Stimulated activated CD4-positive, alpha-beta T cell treated with anti-CD3 and anti-CD28 coated beads, Interleukin-2, amount 100 ng/mL, for 24 hours (primary cell): ENCODE data around the gene DMRTC2.

Source experiments
- DNase-seq, 2 donors: peaks; one replicate each; pipeline ENCODE4 v3.0.0-alpha.2; 2020

Gene DMRTC2

GRCh38 chr19:41892173-41892902 lies 47.5 kb downstream of the DMRTC2 start:
- no peak for DNase-seq

GRCh38 chr19:41893899-41894298 lies 49.1 kb downstream of the DMRTC2 start:
- no peak for DNase-seq

GRCh38 chr19:41894350-41894749 lies 49.5 kb downstream of the DMRTC2 start:
- DNase-seq, result no peak

GRCh38 chr19:41895745-41896580 lies 51.1 kb downstream of the DMRTC2 start:
- no peak for DNase-seq

GRCh38 chr19:41896581-41896942 lies 51.7 kb downstream of the DMRTC2 start:
- no peak for DNase-seq

- no peak for DNase-seq
These were observed 52.3 kb downstream of the DMRTC2 start for GRCh38 chr19:41897181-41897580.

- no peak for DNase-seq
These were observed 53.0 kb downstream of the DMRTC2 start for GRCh38 chr19:41897820-41898219.

- no peak for DNase-seq
These were observed 53.4 kb downstream of the DMRTC2 start for GRCh38 chr19:41898235-41898634.
